Hepatocyte (in vitro differentiated cells): ENCODE results near the gene MAP3K8. TPM values are rescaled to one million over a fixed set of nuclear protein-coding genes. Genes with fewer than 3 reads are reported as not detected.
"Not testable (repeated sequence)": the region's sequence is repeated elsewhere in the genome, so short reads cannot be mapped to it uniquely, and the experiment has no call there.

Experiments used
- DNase-seq: peaks from one replicate; pipeline ENCODE4 v3.0.0-alpha.2; 2016; ENCODE audit warnings: low spot score
- H2AFZ ChIP-seq: fragments of 200-600 bp; sonication (generic); 2 replicates; pipeline ENCODE4 v1.6.0; 2016; ENCODE audit warnings: antibody characterized with exemption, mild to moderate bottlenecking
- H3K27ac ChIP-seq: fragments of 200-600 bp; sonication (generic); 2 replicates; pipeline ENCODE4 v1.5.1; 2016; ENCODE audit warnings: mild to moderate bottlenecking
- H3K27me3 ChIP-seq: fragments of 200-600 bp; sonication (generic); 2 replicates; pipeline ENCODE4 v1.6.1; 2016
- H3K36me3 ChIP-seq: fragments of 200-600 bp; sonication (generic); replicated peaks from 2 replicates; pipeline ENCODE4 v1.5.1; 2016; ENCODE audit warnings: low read depth; ENCODE audit not compliant: insufficient read depth
- H3K4me1 ChIP-seq: fragments of 200-600 bp; sonication (generic); 2 replicates; pipeline ENCODE4 v1.5.1; 2016; ENCODE audit warnings: mild to moderate bottlenecking, moderate library complexity; ENCODE audit not compliant: insufficient read depth
- H3K4me2 ChIP-seq: fragments of 200-600 bp; sonication (generic); 2 replicates; pipeline ENCODE4 v1.6.0; 2016
- H3K4me3 ChIP-seq: fragments of 200-600 bp; sonication (generic); 2 replicates; pipeline ENCODE4 v1.5.1; 2016; ENCODE audit warnings: mild to moderate bottlenecking
- H3K79me2 ChIP-seq: fragments of 200-600 bp; sonication (generic); 2 replicates; pipeline ENCODE4 v1.6.0; 2017; ENCODE audit warnings: mild to moderate bottlenecking
- H3K9me2 ChIP-seq: fragments of 200-600 bp; sonication (generic); replicated peaks from 2 replicates; pipeline ENCODE4 v1.6.0; 2017; ENCODE audit warnings: mild to moderate bottlenecking; ENCODE audit not compliant: insufficient read depth
- H3K9me3 ChIP-seq: fragments of 200-600 bp; sonication (generic); 2 replicates; pipeline ENCODE4 v1.5.1; 2016; ENCODE audit warnings: low read depth, mild to moderate bottlenecking
- H4K20me1 ChIP-seq: fragments of 200-600 bp; sonication (generic); 2 replicates; pipeline ENCODE4 v1.6.0; 2016; ENCODE audit warnings: mild to moderate bottlenecking; ENCODE audit not compliant: insufficient read depth, poor library complexity, severe bottlenecking
- CTCF ChIP-seq: fragments of 200-600 bp; sonication (generic); IDR thresholded peaks from 2 replicates; pipeline ENCODE4 v1.5.1; 2016; ENCODE audit warnings: antibody characterized with exemption, mild to moderate bottlenecking; ENCODE audit not compliant: poor library complexity
- EZH2 ChIP-seq: fragments of 200-600 bp; sonication (generic); IDR thresholded peaks from 2 replicates; pipeline ENCODE4 v1.6.1; 2016; ENCODE audit warnings: antibody characterized with exemption, mild to moderate bottlenecking, borderline replicate concordance
- EZH2phosphoT487 ChIP-seq: fragments of 200-600 bp; sonication (generic); IDR thresholded peaks from one replicate; pipeline ENCODE4 v1.6.1; 2018; ENCODE audit warnings: antibody characterized with exemption, mild to moderate bottlenecking, low read depth, moderate library complexity; ENCODE audit not compliant: unreplicated experiment, severe bottlenecking
- WGBS: methylation state at CpG from one replicate; pipeline ENCODE4 v1.1.6; 2016; ENCODE audit warnings: low lambda C conversion rate; ENCODE audit errors: missing lambda C conversion rate; 5-methylcytosine and 5-hydroxymethylcytosine counted together
- polyA plus RNA-seq: library from polyadenylated mRNA; unstranded; fragments of >200 nt; fragmentation: Nextera tagmentation; extraction: Ambion mirVana; gene quantifications from 2 replicates; pipeline ENCODE4 v1.2.1, GENCODE V29; 2016
- total RNA-seq: library from RNA; depleted of rRNA; stranded (reverse); fragments of >200 nt; gene quantifications from 2 replicates; pipeline ENCODE4 v1.2.3, GENCODE V29; 2014

The MAP3K8 gene
- total and polyA plus RNA-seq, 2 experiments from 2014 or later: 23.0 to 40.0 TPM

- Histone ChIP-seq H3K4me2 (no peak overlapping the region), H3K9me2 (no peaks in the 10 kb centered on the region), H3K27ac (no peak overlapping the region), H3K9me3 (no peaks in the 10 kb centered on the region), H3K4me1 (no peaks in the 10 kb centered on the region), H4K20me1 (no peaks in the 10 kb centered on the region), H3K27me3 (no peaks in the 10 kb centered on the region), H3K4me3 (no peak overlapping the region), H3K36me3 (no peaks in the 10 kb centered on the region), H3K79me2 (no peaks in the 10 kb centered on the region), H2AFZ (no peak overlapping the region)
- 77% methylated on average over 4 of the region's 4 CpGs for WGBS
- TF ChIP-seq EZH2phosphoT487: no peak
- no peak for TF ChIP-seq EZH2
- TF ChIP-seq CTCF: no peak
- DNase-seq: no peak
Measured at GRCh38 chr10:30472414-30473155, 38.6 kb downstream of the MAP3K8 start.

- not testable (repeated sequence) for H3K4me1 ChIP-seq, H3K79me2 ChIP-seq, DNase-seq, H2AFZ ChIP-seq, H3K4me2 ChIP-seq, H3K4me3 ChIP-seq, H3K27ac ChIP-seq, H3K36me3 ChIP-seq, H4K20me1 ChIP-seq, H3K9me3 ChIP-seq, H3K27me3 ChIP-seq, H3K9me2 ChIP-seq
- 79% methylated on average over 5 of the region's 5 CpGs for WGBS
Measured at GRCh38 chr10:30475515-30475914, 41.5 kb downstream of the MAP3K8 start.

- DNase-seq: no peak
- TF ChIP-seq EZH2 (no peak), EZH2phosphoT487 (no peak), CTCF (no peak)
- Histone ChIP-seq H3K9me2 (no peaks in the 10 kb centered on the region), H4K20me1 (no peaks in the 10 kb centered on the region), H2AFZ (no peak overlapping the region), H3K4me1 (no peaks in the 10 kb centered on the region), H3K9me3 (no peaks in the 10 kb centered on the region), H3K4me2 (no peak overlapping the region), H3K79me2 (no peaks in the 10 kb centered on the region), H3K36me3 (no peaks in the 10 kb centered on the region), H3K27me3 (no peaks in the 10 kb centered on the region), H3K27ac (no peak overlapping the region), H3K4me3 (no peak overlapping the region)
- 90% methylated on average over 18 of the region's 18 CpGs for WGBS
Measured at GRCh38 chr10:30476511-30477155, 42.6 kb downstream of the MAP3K8 start.

- not testable (repeated sequence) for H2AFZ ChIP-seq, H3K4me2 ChIP-seq, H3K36me3 ChIP-seq, H3K4me3 ChIP-seq, H3K27ac ChIP-seq, DNase-seq, H3K9me3 ChIP-seq, H4K20me1 ChIP-seq, H3K9me2 ChIP-seq, H3K79me2 ChIP-seq, H3K27me3 ChIP-seq, H3K4me1 ChIP-seq
- WGBS: 79% methylated on average over 8 of the region's 8 CpGs
Measured at GRCh38 chr10:30479513-30479912, 45.5 kb downstream of the MAP3K8 start.
